NCI-H1092 treated with DMSO at 0.1 percent for 48 hours (cell line): ENCODE results near the gene TRIM54.
"Not testable (repeated sequence)": the region's sequence is repeated elsewhere in the genome, so short reads cannot be mapped to it uniquely, and the experiment has no call there.

Experiments used
- DNase-seq: peaks from one replicate; lab custom pipeline; 2025; lab: John Stamatoyannopoulos, UW

Gene TRIM54

DNA sequence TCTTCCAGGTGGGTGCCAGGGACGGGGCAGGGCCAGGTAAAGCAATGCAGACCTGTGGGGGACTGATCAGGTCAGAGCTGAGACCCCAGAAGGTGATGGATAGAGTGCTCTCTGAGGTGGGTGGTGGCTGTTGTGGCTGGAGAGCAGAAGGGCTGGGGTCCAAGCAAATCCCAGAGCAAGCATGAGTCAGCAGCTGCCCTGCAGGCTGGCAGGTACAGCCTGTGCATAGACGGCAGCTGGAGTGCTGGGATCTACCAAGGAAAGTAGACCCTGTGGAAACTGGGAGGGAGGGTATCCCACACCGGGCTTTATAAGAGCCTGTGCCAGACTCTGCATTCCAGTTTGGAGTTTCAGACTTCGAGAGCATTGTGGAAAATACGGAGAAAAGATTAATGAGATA lies 663 bp downstream of the TRIM54 start:
- no peak for DNase-seq

DNA sequence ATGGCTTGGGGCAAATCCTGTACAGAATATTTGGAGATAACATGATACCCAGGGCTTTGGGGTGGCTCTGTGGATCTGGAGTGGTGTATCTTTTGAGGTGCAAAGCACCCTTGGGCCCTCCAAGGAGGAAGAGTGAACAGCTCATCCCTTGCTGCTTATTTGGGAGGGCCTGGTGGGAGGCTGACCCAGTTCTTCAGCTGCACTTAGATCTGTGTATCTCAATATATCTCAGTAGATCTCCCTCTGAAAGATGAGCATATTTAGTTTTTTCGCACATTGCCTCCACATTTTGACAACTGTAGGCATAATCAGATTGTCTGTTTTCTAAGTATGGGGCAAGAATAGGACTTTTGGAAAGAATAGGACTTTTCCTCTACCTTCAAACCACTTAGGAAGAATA lies 2.8 kb downstream of the TRIM54 start:
- no peak for DNase-seq

DNA sequence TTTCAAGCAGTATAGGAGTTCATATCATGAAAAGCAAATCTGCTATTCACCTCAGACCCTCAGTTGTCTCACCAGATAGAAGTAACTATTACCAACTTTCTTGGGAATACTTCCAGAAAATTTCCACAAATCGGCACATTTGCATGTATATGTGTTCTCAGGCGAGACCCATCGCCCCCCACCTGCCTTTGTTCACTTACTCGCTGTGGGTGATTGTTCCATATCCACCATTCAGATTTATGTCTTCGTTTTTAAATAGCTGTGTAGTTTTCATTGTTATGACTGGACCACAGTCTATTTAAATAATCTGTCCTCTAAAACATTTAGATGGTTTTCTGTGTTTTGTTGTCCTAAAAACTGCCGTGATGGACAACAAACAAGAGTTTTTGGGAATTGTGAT lies 3.3 kb downstream of the TRIM54 start:
- no peak for DNase-seq

DNA sequence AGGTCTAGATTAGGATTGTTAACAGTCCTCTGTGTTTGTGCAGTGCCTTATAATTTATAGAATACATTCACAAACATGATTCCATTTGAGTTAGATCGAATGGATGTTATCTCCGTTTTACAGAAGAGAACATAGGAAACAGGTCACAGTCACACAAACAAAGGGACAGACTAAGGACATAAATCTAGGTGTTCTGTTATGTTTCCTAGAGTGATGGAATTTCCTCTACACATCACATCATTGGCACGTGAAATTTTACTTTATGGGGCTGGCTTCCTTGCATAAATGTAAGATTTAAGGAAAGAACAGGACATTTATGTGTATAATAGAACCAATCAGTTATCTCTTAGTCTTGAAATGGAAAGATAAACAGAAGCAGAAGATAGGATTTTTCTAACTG lies 6.4 kb downstream of the TRIM54 start:
- no peak for DNase-seq

DNA sequence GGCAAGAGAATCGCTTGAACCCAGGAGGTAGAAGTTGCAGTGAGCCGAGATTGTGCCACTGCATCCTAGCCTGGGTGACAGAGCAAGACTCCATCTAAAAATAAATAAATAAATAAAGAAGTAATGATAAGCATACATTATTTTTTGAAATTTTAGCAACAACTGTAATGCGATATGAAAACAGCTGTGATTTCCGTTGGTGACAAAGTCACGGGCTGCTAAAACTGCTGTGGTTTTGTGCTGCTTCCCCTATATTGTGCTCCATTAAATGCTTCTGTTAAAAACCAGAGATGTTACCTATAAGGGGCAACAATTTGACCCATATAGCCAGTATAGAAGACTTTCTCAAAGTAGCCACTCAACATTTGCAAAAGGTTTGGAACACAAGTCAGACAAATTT lies 8.3 kb downstream of the TRIM54 start:
- no peak for DNase-seq

DNA sequence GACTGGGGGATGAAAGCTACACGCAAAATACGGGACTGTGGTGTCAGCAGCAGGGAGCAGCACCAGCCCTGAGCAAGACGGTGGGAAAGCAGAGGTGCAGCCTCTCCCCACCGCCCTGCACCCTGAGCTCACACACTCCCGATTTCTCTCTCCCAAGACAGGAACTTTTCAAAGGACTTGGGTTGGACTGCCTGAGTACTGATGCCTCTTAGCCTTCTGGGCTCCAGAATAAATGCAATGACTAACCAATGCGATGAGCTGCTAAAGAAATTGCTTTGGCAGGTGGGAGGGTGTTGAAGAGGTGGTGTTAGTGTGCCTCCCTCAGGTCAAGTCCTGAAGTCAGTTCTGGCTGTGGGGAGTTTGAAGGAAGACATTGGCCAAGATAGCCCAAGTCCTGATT lies 9.6 kb downstream of the TRIM54 start:
- DNase-seq, result no peak

DNA sequence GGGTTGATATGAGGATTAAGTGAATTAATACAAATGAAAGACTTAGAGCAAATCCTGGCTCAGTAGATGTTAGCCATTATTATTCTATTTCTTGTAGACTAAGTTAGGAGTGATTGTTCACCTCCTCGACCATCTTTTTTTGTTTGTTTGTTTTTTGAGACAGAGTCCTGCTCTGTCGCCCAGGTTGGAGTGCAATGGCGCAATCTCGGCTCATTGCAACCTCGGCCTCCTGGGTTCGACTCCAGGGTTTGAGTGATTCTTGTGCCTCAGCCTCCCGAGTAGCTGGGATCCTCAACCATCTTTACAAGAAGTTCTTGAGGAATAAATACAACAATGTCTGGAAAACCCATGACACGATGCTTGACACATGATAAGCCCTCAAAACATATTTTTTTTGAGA lies 12.7 kb downstream of the TRIM54 start:
- DNase-seq, result no peak

DNA sequence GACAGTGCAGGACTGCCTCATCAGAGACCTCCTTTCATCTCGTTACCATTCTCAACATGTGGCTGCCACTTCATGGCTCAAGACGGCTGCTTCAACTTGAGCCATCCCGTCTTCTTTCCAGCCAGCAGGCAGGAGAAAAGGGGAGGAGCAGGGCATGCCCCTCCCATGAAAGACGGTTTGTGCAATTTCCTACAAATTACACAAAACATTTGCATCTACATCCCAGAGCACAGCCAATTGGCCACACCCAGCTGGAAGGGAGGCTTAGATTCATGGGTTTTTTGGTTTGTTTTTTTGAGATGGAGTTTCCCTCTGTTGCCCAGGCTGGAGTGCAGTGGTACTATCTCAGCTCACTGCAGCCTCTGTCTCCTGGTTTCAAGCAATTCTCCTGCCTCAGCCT lies 14.3 kb downstream of the TRIM54 start:
- DNase-seq, result no peak

DNA sequence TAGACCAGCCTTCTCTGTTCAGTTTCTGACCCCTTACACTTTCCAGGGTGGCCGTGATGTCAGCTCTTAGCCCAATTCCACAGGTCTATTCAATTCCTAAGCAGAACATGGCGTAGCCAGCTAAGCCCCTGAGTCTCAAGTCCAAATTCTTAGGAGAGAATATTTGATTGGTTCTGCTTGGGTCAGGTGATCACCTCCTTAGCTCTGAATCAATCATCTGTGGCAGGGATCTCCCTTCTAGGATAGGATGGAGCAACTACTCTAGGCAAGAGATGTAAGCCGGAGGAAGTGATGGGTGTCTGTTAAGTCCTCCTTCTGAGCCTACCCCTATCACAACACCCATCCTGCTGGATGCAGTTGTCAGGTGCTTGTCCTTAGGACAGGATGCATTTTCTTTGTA lies 15.0 kb downstream of the TRIM54 start:
- no peak for DNase-seq

DNA sequence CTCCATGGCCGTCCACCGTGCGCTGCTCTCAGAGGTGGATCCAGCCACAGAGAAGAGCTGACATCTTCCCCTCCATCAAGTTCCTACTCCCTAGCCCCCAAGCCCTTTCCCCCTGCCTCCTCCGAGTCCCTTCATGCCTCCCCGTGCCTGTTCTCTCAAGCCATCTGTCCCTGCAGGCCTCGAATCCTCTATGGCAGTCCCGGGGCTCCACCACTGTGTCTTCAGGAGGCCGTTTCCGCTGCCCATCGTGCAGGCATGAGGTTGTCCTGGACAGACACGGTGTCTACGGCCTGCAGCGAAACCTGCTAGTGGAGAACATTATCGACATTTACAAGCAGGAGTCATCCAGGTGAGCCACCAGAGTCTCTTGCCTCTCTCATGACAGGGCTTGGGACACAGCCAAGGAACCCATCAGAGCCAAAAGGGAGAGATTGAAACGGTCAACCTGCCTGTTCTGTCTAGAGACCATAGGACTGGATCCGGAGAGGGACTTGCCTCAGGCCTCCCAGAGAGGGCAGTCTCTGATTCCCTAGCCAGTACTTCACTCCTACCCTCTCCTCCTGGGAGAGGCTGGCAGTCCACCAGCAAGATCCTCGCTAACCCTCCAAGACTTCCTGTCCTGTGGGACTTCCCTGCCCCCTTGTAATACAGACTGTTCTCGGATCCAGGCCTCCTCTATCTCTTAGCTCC lies 16.3 kb downstream of the TRIM54 start:
- no peak for DNase-seq

DNA sequence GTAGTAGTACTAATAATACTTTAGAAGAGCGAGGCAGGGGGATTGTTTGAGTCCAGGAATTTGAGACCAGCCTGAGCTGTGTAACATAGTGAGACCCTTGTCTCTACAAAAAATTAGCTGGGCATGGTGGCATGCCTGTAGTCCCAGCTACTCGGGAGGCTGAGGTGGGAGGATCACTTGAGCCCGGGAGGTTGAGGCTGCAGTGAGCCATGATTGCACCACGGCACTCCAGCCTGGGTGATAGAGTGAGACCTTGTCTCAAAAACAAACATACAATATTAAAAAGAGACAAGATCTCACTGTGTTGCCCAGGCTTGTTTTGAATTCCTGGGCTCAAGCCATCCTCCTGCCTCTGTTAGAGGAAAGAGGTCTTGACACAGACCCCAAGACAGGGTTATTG lies 18.4 kb downstream of the TRIM54 start:
- not testable (repeated sequence) for DNase-seq

DNA sequence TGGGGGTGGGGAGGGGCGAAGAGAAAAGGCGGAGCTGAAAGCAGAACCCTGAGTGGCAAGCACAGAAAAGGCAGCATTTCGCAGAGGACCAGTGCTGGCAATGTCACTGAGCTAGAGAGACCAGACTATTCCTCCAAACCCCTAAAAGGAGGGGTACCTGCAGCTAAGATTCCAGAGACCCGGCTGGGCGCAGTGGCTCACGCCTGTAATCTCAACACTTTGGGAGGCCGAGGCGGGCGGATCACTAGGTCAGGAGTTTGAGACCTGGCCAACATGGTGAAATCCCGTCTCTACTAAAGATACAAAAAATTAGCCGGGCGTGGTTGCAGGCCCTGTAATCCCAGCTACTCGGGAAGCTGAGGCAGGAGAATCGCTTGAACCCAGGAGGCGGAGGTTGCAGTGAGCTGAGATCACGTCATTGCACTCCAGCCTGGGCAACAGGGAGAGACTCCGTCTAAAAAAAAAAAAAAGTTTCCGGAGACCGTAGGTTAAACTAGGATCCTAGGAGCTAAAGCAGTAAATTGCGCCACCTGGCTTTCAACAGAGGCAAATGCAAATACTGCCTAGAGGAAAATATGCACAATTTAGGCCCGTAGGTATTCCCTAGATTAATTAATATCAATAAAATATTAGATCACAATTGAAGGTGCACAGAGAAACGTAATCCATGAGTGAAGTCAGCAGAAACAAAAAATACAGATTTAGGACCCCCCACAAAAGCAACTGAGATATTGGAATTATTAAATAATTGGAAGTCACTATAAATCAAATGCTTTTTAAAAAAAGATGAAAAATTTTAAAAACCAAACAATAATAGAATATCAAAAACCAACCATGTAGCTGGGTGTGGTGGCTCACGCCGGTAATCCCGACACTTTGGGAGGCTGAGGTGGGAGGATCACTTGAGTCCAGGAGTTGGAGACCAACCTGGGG lies 21.1 kb downstream of the TRIM54 start:
- peak; percentile 35 for DNase-seq

DNA sequence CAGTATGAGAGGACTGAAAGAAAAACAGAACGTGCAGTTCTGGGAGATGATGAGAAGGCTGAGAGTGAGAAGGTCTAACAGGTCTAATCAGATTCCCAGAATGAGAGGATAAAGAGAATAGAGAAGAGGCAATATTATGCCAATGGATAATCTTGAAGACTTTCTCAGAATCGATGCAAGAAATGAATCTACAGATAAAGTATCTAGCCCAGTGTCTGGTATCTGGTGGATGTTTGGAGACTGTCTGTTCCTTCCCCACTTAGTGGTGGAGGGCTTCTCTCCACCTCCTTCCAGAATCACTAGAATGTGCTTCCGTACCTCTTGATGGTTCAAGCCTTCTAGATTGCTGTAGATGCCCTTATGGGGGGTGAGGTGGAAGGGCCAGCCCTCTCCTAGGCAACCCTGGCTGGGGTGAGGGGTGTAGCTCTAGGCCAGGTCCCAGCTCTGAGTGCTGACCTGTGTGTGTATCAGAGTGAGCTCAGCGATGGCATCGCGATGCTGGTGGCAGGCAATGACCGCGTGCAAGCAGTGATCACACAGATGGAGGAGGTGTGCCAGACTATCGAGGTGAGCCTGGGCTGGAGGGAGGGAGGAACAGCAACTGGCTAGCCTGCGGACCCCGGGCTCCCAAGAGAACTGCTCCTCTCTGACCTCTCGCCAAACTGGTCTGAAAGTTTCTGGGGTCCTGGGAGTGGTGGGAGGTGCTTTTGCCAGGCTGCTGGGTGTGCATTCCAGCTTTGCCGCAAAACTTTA lies 22.4 kb downstream of the TRIM54 start:
- DNase-seq, result no peak

DNA sequence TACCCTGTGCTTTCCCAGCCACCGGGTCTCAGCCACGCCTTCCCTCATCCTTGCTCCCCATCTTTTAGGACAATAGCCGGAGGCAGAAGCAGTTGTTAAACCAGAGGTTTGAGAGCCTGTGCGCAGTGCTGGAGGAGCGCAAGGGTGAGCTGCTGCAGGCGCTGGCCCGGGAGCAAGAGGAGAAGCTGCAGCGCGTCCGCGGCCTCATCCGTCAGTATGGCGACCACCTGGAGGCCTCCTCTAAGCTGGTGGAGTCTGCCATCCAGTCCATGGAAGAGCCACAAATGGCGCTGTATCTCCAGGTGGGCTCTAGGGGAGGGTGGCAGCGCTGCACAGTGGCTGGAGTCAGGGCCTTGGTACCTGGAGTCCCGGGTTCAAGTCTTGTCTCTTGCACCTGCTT lies 23.3 kb downstream of the TRIM54 start:
- no peak for DNase-seq

DNA sequence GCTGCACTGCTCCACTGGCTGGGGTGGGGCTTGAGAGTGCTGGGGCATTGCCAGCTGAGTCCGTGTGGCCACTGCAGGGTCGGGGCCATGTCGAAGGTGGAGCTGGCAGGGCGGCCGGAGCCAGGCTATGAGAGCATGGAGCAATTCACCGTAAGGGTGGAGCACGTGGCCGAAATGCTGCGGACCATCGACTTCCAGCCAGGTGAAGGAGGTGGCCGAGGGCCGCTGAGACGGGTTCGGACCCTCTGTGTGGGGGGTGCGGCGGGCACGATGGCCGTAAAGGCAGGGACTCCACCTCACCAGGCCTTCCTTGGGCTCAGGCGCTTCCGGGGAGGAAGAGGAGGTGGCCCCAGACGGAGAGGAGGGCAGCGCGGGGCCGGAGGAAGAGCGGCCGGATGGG lies 23.9 kb downstream of the TRIM54 start:
- no peak for DNase-seq

DNA sequence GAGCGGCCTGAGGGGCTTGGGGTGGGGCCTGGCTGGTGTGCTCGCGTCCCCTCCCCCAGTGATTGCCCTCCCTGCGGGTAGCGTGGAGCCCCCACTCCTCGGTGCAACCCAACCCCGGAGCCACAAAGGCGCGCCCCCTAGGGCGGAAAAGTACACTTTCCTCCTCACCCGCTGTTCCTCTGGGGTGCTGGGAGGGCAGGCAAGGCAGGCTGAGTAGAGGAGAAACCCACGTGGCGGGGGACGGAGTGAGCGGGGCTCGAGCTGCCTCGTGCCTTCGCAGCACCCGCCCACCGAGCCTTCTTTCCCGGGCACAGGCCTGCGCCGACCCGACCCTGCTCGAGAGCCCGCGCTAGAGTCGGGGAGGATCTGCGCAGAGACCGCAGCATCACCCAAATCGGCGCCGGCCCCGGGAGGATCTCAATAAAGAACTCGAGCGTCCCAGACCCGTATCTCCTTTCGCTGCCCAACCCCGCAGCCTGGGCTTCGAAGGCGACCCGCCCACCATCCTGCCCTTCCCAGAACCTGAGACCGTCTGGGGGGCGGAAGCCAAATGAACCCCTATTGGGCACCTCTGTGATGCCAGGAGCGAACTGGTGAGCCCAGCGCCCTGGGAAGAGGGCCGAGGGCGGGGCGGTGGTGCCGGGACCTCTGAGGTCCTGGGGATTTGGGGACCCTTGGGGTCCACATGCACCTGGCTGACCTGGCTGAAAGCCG lies 24.5 kb downstream of the TRIM54 start:
- no peak for DNase-seq

DNA sequence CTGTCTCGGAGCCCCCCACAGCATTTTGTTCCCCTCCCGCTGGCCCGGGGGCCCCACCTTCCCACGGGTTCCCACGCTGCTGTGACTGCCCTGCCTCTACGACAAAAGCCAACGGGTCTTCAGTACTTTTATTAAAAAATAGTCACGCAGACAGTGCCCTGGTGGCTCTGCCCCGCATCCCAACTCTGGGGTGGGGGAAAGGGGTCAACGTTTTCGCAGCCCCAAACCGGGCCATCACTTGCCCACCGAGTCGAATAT lies 25.0 kb downstream of the TRIM54 start:
- DNase-seq, result no peak

DNA sequence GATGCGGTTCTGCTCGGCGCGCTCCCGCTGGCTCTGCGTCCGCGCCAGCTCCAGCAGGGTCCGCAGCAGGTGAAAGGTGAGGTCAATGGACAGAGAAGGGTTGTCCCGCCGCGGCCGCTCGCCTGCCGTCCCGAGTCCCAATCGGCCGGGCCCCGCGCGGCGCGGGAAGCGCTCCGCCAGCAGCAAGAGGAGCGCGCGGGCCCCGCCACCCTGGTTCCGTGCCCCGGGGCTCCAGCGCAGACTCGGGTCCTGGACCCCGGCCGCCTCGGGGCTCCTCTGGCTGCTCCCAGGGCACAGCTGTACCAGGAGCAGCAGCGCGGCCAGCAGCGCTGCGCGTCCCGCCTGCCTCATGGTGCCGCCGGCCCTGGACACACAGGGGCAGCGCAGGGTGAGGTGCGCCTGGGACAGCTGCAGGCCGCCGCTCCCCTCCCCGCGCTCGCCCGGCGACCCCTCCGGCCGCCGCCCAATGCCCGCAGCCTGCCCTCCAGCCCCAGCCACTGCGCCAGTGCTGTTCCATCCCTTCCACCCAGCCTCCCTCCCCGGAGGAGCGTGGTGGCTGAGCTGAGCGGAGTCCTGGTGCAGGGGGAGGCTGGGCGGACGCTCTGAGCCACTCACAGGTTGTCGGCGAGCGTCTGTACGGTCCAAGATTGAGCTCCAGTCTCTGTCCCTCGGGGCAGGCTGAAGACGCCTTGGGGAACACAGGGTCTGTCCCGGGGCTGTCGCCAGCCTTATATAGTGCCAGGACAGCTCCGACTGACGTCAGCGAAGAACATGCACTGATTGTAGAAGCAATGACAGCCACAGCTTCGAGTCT lies 25.5 kb downstream of the TRIM54 start:
- DNase-seq, result no peak

DNA sequence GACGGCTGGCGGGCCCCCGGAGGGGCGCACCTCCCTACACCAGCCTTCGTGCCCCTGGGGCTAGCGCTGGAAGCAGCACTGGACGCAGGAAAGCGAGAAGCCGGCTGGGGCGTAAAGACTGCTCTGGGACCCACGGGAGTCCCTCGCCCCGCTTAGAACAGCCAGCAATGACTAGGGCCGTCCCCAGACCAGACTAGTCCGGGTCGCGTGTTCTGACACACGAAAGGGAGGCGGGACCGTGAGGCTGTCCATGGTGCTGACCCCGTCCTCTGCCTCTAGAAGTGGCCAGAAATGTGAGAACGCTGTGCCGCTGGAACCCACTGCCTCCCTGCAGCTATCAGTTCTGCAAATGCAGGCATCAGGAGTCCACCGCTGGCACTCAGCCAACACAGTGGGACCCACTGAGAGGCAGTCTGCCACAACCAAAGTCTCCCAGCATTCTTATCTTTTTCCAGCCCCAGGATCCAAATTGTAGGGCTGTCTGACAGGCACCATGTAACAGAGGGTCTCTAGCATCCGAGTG lies 26.2 kb downstream of the TRIM54 start, which contains the start of gene UCN:
TSS of gene UCN (minus strand) at position 87 of the 523 bp plus-strand sequence. CDS start 550 bp downstream, outside the sequence.
- no peak for DNase-seq

DNA sequence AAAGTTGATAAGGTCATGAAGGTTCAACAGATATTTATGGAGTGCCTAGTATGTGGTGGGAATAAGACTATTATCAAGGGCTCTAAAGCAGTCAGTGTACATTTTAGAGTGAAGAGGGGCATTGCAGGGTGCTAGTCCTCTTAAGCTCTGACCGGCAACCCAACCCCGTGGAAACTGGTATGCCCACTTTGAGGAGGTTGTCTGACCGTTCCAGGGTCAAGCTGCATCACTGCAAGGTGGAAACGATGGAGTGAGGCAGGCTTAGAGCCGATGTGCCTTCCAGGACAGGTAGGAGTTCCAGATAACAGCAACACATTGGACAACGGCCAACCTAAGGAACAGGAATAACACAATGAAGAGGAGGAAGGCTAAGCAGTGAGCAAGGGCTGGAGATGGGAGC lies 27.4 kb downstream of the TRIM54 start:
- DNase-seq, result no peak

DNA sequence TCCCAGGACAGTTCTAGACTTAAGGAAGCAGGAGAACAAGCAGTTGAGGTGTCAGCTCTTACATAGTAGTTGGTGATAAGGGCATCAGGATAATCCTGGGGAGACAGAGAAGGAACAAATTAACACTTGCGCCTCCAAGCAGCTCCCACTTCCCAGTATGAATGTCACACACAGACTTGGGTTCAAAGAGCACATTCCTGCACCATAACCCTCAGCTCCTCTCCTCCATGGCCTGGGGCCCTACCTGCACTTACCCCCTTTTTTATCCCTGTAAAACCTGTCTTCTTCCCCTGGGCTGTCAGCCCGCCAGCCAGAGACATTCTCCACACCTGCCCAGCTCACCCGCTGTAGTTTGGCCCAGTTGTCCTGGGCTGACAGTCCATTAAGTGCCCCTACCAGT lies 29.9 kb downstream of the TRIM54 start:
- DNase-seq, result no peak
